H1 (cell line): ENCODE measurements around the gene PPBP. TPM values are rescaled to one million over a fixed set of nuclear protein-coding genes. Genes with fewer than 3 reads are reported as not detected.

Source experiments
- ASH2L ChIP-seq: fragments of 200-600, 300-600 bp; sonication (generic); IDR thresholded peaks from one replicate; pipeline ENCODE4 v1.7.1; 2017; ENCODE audit warnings: low read length
- NRF1 ChIP-seq: IDR thresholded peaks from 2 replicates; pipeline ENCODE4 v1.6.1; 2011; ENCODE audit warnings: mild to moderate bottlenecking, low read depth, low read length, improper control_type of control experiment
- SIX5 ChIP-seq: IDR thresholded peaks from 2 replicates; pipeline ENCODE4 v1.6.1; 2011; ENCODE audit warnings: mild to moderate bottlenecking, low read depth, low read length
- TEAD4 ChIP-seq: IDR thresholded peaks from 2 replicates; pipeline ENCODE4 v1.6.1; 2012; ENCODE audit warnings: low read depth, low read length, inconsistent platforms, mixed read lengths
- polyA plus RNA-seq, 7 experiments: library from polyadenylated mRNA; depleted of rRNA in 3 of 7; stranded (reverse) in 5 of 7; unstranded in 2 of 7; fragments of >200 nt in 5 of 7; fragments of 200-250 nt in 2 of 7; gene quantifications; 1 replicate in 5 of 7; 2 replicates in 1 of 7; 4 replicates in 1 of 7; pipeline versions ENCODE4 v1.2.1 to v1.2.3, GENCODE V29; 2011 to 2013; ENCODE audit warnings: missing spikeins in 2 of 7, mixed read lengths in 2 of 7
- total RNA-seq: library from RNA; stranded (reverse); fragmentation: NEBNext Ultra II Directional; extraction: Animal tissue kit (Norgen Biotek cat#: 25700); gene quantifications from 2 replicates; pipeline ENCODE4 v1.2.1, GENCODE V29; 2021

PPBP gene
- total and polyA plus RNA-seq, 2 of the 8 experiments (the other 6 are each of a cell fraction or from before 2014, with no cell fraction given) = 0.18 to 0.43 TPM

- no peak for TF ChIP-seq SIX5
- no peak for TF ChIP-seq ASH2L
- no peak for TF ChIP-seq NRF1
- no peak for TF ChIP-seq TEAD4
- TF ChIP-seq, all 59 proteins: peak for 0
Measured at GRCh38 chr4:73945674-73946449, 42.1 kb downstream of the PPBP start (continued).
